DND-41 (cell line): Measurements from ENCODE around the gene CTRB2.

ENCODE experiments used
- CTCF ChIP-seq: IDR thresholded peaks from 2 replicates; pipeline ENCODE4 v1.5.1; 2012; ENCODE audit warnings: borderline replicate concordance, low read length, moderate library complexity, mild to moderate bottlenecking; ENCODE audit not compliant: poor library complexity, severe bottlenecking; ENCODE audit errors: extremely low read depth
- EZH2 ChIP-seq: IDR thresholded peaks from 3 replicates; pipeline ENCODE4 v1.6.1; 2012; ENCODE audit warnings: borderline replicate concordance, low read depth, mild to moderate bottlenecking, moderate library complexity, low read length, inconsistent platforms; ENCODE audit not compliant: severe bottlenecking

- no peak for TF ChIP-seq CTCF
- TF ChIP-seq EZH2: no peak
These were observed 39.7 kb upstream of the CTRB2 start for GRCh38 chr16:75246504-75247205.
